Transverse colon (tissue), 4 donors: ENCODE measurements around the gene DNAJC3. TPM values are rescaled to one million over a fixed set of nuclear protein-coding genes. Genes with fewer than 3 reads are reported as not detected.

Experiments
- DNase-seq: peaks from one replicate; pipeline ENCODE4 v3.0.0-alpha.2; 2019
- H3K27ac ChIP-seq, 4 donors: fragments of 200-600 bp; sonication (generic); 2 replicates each; pipeline ENCODE4 v1.5.1; 2016 to 2018; ENCODE audit warnings: inconsistent platforms in 4 of 4
- H3K27me3 ChIP-seq: fragments of 200-600 bp; sonication (generic); 2 replicates; pipeline ENCODE4 v1.5.1; 2017; ENCODE audit warnings: inconsistent platforms
- H3K36me3 ChIP-seq, 4 donors: fragments of 200-600 bp; sonication (generic); 2 replicates each; pipeline ENCODE4 v1.5.1; 2017 to 2019; ENCODE audit warnings: inconsistent platforms in 4 of 4
- H3K4me1 ChIP-seq, 4 donors: fragments of 200-600 bp; sonication (generic); 2 replicates each; pipeline ENCODE4 v1.5.1; 2017 to 2020; ENCODE audit warnings: inconsistent platforms in 4 of 4
- H3K4me3 ChIP-seq, 4 donors: fragments of 200-600 bp; sonication (generic); 1 replicate in 1 of 4; 2 replicates in 3 of 4; pipeline versions ENCODE4 v1.5.1 to v1.6.1; 2017 to 2019; ENCODE audit warnings: inconsistent platforms in 4 of 4
- H3K9me3 ChIP-seq, 2 donors: fragments of 200-600 bp; sonication (generic); 2 replicates each; pipeline ENCODE4 v1.5.1; 2017 to 2019; ENCODE audit warnings: inconsistent platforms in 2 of 2
- CTCF ChIP-seq, 5 experiments: fragments of 200-600 bp in 3 of 5; fragments of 450-650 bp in 2 of 5; sonication (generic) in 3 of 5; IDR thresholded peaks; 1 replicate in 2 of 5; 2 replicates in 3 of 5; pipeline ENCODE4 v1.5.1; 2016 to 2017; ENCODE audit warnings: antibody characterized with exemption in 5 of 5, inconsistent platforms in 3 of 5, mild to moderate bottlenecking in 2 of 5, moderate library complexity in 1 of 5
- EP300 ChIP-seq: sonication (generic); formaldehyde crosslinking; IDR thresholded peaks from one replicate; pipeline ENCODE4 v1.6.1; 2017; ENCODE audit warnings: antibody characterized with exemption, low read depth
- POLR2A ChIP-seq: fragments of 450-650 bp; IDR thresholded peaks from one replicate; pipeline ENCODE4 v1.6.1; 2016; ENCODE audit warnings: antibody characterized with exemption, mild to moderate bottlenecking, moderate library complexity
- POLR2AphosphoS5 ChIP-seq, 3 donors: sonication (generic); formaldehyde crosslinking; IDR thresholded peaks; one replicate each; pipeline ENCODE4 v1.6.1; 2016; ENCODE audit warnings: antibody characterized with exemption in 3 of 3
- WGBS, 2 donors: methylation state at CpG; one replicate each; pipeline ENCODE4 v1.1.5; 2018; ENCODE audit warnings: low coverage in 1 of 2; 5-methylcytosine and 5-hydroxymethylcytosine counted together
- in situ Hi-C, 4 donors: fragments of 200-750 bp; cut with MboI; loops; one replicate each; pipeline versions ENCODE4 v1.15.0 to v1.15.1; 2017; ENCODE audit warnings: low sequenced_read_pairs in 3 of 4, low pct_ligation_motif_present in 1 of 4, low pct_unique_long_range_greater_than_20kb in 1 of 4
- intact Hi-C: fragments of 100-400 bp; cut with DNase I; formaldehyde crosslinking; loops from one replicate; pipeline ENCODE4 v1.15.1; 2023; ENCODE audit warnings: low total_unique reads
- total RNA-seq, 4 donors: library from RNA; depleted of rRNA; stranded (reverse); fragments of >200 nt; gene quantifications; one replicate each; pipeline ENCODE4 v1.1.0, GENCODE V29; 2016

DNAJC3 gene, protein sequence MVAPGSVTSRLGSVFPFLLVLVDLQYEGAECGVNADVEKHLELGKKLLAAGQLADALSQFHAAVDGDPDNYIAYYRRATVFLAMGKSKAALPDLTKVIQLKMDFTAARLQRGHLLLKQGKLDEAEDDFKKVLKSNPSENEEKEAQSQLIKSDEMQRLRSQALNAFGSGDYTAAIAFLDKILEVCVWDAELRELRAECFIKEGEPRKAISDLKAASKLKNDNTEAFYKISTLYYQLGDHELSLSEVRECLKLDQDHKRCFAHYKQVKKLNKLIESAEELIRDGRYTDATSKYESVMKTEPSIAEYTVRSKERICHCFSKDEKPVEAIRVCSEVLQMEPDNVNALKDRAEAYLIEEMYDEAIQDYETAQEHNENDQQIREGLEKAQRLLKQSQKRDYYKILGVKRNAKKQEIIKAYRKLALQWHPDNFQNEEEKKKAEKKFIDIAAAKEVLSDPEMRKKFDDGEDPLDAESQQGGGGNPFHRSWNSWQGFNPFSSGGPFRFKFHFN
- total RNA-seq = 10 to 100 TPM; 22.8 to 49.7 (median 35.5) TPM

DNA sequence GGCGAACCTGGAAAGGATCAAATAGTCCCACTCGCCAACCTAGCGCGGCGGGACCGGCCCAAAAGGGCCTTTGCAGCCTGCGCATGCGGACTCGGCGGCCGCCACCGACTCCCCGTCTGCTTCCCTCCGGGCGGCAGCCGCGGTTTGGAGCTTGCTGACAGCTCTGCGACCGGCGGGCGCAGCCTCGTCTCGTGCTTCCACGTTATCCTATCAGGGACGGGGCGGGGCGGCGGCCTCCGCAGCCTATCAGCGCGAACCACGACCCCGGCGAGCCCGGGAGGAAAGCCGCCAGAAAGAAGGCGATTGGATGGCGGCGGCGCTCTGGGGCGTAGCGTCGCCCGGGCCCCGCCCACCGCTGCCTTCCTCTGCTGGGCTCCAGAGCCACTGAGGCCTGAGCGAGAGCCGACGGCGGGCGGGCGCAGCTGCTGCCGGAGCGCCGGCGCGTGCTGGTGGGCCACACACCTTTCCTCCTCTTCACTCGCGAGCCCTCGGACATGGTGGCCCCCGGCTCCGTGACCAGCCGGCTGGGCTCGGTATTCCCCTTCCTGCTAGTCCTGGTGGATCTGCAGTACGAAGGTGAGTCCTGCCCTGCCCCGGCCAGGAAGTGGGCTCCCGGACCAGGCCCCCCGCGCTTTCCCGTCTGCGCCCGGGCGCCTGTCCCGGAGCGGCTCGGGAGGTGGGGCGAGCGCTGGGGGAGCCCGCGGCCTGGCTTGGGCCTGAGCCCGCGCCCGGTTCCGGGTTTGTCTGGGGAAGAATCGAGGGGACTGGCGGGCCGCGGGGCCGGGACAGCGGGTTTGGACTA is at the start of gene DNAJC3:
DNAJC3 (plus strand) TSS at position 378 of the 802 bp plus-strand sequence; CDS start at position 495, 117 bp downstream.
- TF ChIP-seq CTCF (IDR thresholded peaks at IDR 0.05) = no peak
- peak; percentile 98 to 99 (median 98) for TF ChIP-seq POLR2AphosphoS5 (IDR thresholded peaks at IDR 0.05)
- TF ChIP-seq EP300 = no peak
- peak; percentile 98 for TF ChIP-seq POLR2A
- peak within 1 kb of the TSS; percentile 70 to 97 (median 85) for H3K4me3 ChIP-seq
- in situ Hi-C loops = no loop called here
- H3K27ac ChIP-seq = peak within 1 kb of the TSS; percentile 94 to 98 (median 95)
- 0% methylated on average over 46 of the region's 90 CpGs; no CpG with 5 or more reads in 1 of the 2 donors for WGBS, 2 donors
- H3K9me3 ChIP-seq = peaks cover 0 to 3% of the 10 kb centered on the region in 2 donors
- H3K36me3 ChIP-seq = no peaks in the 10 kb centered on the region
- peaks cover 0 to 51% (median 25%) of the 10 kb centered on the region in 4 donors for H3K4me1 ChIP-seq
- DNase-seq = peak; percentile 99
- intact Hi-C loops = loop anchor here (1.0 kb wide), 1 partner anchor 41 kb away; no protein-coding TSS in a partner anchor
- no peaks in the 10 kb centered on the region for H3K27me3 ChIP-seq

GRCh38 chr13:95627590-95627989 is 49.3 kb upstream of the DNAJC3 start:
- no peaks in the 10 kb centered on the region for H3K36me3 ChIP-seq
- H3K27ac ChIP-seq = no peak overlapping the region
- no peak for TF ChIP-seq POLR2AphosphoS5 (IDR thresholded peaks at IDR 0.05)
- TF ChIP-seq POLR2A = no peak
- TF ChIP-seq CTCF (IDR thresholded peaks at IDR 0.05) = no peak
- no peak for TF ChIP-seq EP300
- in situ Hi-C loops = loop anchor here in 1 of 4 donors (10.0 kb wide), 1 partner anchor 207 kb away; no protein-coding TSS in a partner anchor
- no peaks in the 10 kb centered on the region for H3K4me1 ChIP-seq
- H3K27me3 ChIP-seq = no peaks in the 10 kb centered on the region
- 83 to 91% methylated on average over 1 of the region's 1 CpG for WGBS, 2 donors
- H3K9me3 ChIP-seq = peaks cover 0 to 4% of the 10 kb centered on the region in 2 donors
- no peak overlapping the region for H3K4me3 ChIP-seq
- intact Hi-C loops = no loop called here
- no peak for DNase-seq

DNA sequence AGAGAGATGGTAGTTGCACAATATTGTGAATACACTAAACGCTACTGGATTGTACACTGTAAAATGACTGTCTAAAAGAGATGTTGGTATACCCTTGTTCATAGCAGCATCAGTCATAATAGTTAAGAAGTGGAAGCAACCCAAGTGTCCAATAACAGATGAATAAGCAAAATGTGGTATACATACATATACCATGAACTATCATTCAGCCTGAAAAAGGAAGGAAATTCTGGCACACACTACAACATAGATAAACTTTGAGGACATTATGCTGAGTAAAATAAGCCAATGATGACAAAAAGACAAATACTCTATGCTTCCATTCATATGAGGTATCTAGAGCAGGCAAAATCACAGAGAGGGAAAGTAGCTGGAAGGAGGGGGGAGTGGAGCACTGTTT is 48.5 kb upstream of the DNAJC3 start:
- Histone ChIP-seq H3K9me3 (peaks cover 0 to 4% of the 10 kb centered on the region in 2 donors), H3K36me3 (no peaks in the 10 kb centered on the region), H3K4me3 (no peak overlapping the region), H3K27ac (no peak overlapping the region), H3K27me3 (no peaks in the 10 kb centered on the region), H3K4me1 (no peaks in the 10 kb centered on the region)
- DNase-seq = no peak
- TF ChIP-seq EP300 (no peak), POLR2AphosphoS5 (IDR thresholded peaks at IDR 0.05) (no peak), POLR2A (no peak), CTCF (IDR thresholded peaks at IDR 0.05) (no peak)
- in situ Hi-C loops = loop anchor here in 1 of 4 donors (10.0 kb wide), 1 partner anchor 206 kb away; no protein-coding TSS in a partner anchor
- intact Hi-C loops = no loop called here
- 90 to 92% methylated on average over 1 of the region's 1 CpG for WGBS, 2 donors

GRCh38 chr13:95629071-95629470 is 47.9 kb upstream of the DNAJC3 start:
- no peaks in the 10 kb centered on the region for H3K4me1 ChIP-seq
- intact Hi-C loops = no loop called here
- TF ChIP-seq EP300 = no peak
- TF ChIP-seq CTCF (IDR thresholded peaks at IDR 0.05) = no peak
- TF ChIP-seq POLR2A = no peak
- no peak for TF ChIP-seq POLR2AphosphoS5 (IDR thresholded peaks at IDR 0.05)
- no peak overlapping the region for H3K27ac ChIP-seq
- WGBS, 2 donors = 59 to 65% methylated on average over 2 to 4 of the region's 4 CpGs
- in situ Hi-C loops = loop anchor here in 1 of 4 donors (10.0 kb wide), 1 partner anchor 206 kb away; no protein-coding TSS in a partner anchor
- DNase-seq = no peak
- peaks cover 0 to 4% of the 10 kb centered on the region in 2 donors for H3K9me3 ChIP-seq
- H3K27me3 ChIP-seq = no peaks in the 10 kb centered on the region
- no peaks in the 10 kb centered on the region for H3K36me3 ChIP-seq
- no peak overlapping the region for H3K4me3 ChIP-seq
